Activated naive CD4-positive, alpha-beta T cell treated with anti-CD3 and anti-CD28 coated beads, Interleukin-2, amount 50 U/mL, for 16 hours (primary cell): ENCODE measurements around the gene ADAMTSL4.

Experiments
- DNase-seq: peaks from one replicate; pipeline ENCODE4 v3.0.0-alpha.2; 2020

ADAMTSL4 gene

DNA sequence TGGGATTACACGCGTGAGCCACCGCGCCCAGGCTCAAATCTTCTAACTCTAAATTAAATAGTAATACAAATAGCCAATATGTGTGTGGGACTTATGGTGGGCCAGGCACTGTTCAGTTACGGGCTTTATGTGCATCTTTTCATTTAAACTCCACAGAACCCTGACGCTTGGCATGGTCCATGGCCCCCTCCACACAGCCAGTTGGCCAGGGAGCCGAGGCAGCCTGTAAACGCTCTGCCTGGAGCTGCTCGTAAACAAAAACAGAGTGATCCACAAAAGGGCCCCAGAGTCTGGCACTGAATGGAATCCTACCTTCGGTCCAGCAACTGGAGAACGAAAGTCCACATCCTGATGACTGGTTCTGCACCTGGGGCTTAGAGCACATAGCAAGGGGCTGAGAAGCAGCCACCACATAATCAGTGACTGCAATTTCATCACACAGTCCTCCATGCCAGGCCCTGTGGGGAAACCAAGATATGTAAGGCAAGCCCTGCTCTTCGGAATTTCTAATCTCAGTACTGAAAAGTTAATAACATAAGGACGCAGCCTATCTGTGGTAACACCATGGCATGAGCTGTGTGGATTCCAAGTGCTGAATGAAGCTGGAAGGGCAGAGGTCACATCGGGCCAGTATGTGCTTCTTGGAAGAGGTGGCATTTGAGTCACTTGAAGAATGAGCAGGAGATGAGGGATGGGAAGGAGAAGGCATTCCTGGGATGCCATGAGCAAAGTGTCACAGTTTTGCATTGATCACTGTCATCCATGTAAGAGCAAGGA, 13.5 kb upstream of the ADAMTSL4 start:
- no peak for DNase-seq

DNA sequence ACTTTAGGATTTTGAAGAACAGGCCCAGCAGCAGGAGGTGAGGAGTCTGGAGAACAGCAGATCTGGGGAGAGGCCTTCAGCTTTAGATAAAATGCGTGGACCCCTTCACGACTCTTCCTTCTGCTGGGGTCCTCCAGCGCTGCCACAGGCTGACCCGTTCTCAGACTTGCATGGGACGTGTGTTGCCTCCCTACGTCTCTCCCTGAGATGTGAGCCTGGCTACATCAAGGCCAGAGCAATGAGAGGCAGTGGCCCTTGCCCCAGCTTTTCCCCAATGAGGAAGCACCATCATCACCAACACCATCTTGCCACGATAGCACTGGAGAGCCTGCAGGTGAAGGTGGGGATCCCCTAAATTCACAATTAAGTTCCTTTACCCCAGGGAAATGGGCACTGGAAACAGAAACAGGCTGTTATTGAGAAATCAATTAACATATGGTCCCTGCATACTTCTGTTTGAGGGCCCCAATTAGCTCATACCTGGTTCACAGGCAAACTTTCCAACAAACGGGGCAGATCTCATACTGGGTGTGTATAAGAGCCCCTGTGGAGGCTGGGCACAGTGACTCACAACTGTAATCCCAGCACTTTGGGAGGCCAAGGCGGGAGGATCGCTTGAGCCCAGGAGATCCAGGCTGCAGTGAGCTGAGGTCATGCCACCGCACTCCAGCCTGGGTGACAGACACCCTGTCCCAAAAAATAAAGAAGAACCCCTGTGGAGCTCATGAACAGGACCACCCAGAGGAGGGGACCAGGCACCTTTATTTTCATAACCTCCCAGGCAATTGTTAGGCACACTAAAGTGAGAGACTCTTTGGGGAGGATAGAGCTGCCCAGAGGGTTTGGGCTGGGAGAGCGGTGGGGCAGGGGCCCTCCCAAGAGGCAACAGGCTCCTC, 12.1 kb upstream of the ADAMTSL4 start:
- DNase-seq, result no peak

DNA sequence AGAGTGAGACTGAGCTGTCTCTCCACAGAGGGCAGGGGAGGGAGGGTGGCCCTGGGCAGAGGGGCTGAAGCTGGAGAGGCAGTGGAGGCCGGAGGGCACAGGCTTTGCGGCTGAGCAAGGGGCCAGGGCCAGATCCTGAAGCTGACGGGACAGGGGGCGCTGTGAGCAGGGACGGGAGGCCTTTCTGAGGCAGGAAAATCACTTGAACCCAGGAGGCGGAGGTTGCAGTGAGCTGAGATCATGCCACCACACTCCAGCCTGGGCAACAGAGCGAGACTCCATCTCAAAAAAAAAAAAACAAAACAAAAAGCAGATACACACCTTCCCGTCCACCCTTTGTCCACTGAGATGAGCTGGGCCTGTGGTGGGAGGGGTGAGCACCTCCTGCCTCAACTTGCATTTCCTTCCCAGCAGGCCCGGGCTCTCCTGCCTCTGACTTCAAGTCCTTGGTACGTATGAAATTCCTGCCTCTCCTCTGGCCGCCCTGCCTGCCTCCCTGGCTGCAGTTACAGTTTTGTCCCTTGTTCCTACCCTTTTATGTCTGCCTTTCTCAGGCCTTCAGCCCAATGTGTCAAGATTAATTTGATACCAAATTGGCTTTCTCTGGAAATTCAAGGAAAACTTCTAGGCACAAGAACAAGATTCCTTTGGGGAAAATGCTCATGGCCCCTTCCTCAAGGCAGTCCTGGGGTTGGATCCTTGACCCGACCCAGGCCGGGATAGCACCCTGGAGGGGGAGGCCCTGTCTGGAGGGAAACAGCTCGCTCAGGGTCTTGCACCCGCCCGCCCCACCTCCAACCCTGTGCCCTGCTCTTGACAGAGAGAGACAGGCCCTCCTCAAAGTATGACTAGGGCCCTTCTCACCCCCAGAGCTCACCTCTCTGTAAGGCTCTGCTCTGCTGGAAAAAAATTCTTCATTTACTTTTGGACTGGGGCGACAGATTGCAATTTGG, 11.2 kb upstream of the ADAMTSL4 start:
- no peak for DNase-seq

DNA sequence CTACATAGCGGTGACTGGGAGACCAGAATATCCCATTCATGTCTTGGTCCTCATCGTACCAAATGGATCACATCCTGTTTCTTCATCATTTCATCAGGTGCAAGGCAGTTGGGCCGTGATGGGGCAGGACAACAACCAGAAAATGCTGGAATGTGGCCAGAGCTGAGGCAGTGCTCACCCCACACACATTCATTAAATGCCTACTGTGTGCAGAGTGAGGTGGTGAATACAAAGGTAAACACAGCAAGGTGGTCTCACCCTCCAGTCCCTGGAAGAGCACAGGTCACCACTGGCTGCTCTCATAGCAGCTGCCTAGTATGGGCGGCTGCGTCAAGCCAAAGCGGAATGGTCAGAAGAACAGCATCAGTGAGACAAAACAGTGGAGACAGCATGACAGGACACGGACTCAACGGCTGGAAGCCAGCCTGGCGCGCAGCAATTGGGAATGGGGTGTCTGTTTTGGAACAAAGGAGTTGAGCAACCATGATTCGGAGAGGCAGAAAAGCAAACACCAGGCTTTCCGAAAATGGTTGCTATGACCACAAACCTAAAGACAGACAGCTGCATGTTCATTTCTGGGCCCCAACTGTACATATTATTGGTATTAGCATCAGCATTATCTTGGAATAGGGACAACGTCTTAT, 5.6 kb upstream of the ADAMTSL4 start:
- no peak for DNase-seq

DNA sequence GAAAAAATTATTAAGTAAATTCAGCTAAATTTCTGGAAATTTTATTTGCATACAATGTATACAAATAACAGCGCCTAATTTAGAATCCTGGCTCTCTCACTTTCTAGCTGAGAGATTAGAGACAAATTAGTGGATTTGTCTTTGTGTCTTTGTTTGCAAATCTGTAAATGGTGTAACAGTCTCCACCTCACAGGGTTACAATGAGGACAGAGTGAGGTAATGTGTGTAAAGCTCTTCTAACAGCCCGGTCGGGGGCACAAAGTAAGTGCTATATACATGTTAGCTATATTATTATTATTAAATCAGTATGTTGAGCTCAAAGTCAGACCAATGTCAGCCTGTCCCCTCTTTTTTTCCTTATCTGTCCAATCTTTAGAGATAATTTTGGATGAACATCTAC, 5.0 kb upstream of the ADAMTSL4 start:
- DNase-seq, result no peak

DNA sequence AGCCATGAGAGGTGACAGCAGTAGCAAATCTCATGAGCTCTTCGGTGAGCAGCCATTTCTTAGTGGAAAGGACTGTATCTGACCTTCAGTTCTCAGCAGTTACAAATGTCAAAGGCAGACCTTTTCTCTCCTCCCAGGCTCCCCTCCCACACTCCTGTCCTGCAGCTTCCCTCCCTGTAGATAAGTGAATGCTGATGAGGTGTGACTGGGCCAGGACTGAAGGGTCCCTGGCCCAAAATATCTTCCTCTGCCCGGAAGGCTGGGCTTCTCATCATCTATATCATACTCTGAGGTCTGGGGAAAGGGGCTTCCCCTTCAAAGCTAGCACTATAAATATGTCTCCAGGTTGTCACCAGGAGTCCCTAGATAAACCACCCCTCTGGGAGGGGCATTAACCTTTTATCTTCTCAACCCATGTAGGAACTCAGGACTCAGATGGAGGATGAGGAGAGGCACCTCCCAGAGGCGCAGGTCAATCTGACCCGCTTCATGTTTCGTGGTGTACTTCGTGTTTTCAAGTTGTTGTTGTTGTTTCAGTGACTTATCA, 3.6 kb upstream of the ADAMTSL4 start:
- no peak for DNase-seq

DNA sequence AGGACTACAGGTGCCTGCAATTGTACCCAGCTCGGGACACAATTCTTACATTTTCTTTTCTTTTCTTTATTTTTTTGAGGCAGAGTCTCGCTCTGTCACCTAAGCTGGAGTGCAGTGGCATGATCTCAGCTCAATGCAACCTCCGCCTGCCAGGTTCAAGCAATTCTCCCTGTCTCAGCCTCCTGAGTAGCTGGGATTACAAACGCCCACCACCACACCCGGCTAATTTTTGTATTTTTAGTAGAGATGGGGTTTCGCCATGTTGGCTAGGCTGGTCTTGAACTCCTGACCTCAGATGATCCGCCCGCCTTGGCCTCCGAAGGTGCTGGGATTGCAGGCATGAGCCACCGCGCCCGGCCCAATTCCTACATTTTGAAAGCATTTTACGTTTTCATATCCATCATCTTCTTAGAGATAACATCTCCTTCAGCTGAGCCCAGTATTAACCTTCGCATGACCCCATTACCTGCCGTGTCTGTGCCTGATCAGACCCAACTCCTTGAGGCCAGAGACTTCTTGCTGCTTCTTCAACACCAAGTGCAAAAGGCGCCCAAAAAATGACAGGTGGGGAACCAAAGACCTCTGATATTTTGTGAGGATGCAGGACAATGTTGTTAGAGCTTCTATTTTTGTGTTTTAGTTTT, 2.8 kb upstream of the ADAMTSL4 start:
- DNase-seq, result no peak

DNA sequence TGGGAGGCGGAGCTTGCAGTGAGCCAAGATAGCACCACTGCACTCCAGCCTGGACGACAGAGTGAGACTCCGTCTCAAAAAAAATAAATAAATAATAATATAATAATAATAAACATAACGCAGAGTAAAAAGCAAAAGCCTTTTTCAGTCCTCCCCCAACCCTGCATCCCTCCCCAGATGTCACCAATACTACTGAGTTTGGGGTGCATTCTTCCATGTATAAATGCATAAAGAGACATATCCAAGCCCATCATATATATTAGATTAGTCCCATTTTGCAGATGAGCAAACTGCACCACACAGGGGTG, 930 bp upstream of the ADAMTSL4 start:
- DNase-seq, result no peak

DNA sequence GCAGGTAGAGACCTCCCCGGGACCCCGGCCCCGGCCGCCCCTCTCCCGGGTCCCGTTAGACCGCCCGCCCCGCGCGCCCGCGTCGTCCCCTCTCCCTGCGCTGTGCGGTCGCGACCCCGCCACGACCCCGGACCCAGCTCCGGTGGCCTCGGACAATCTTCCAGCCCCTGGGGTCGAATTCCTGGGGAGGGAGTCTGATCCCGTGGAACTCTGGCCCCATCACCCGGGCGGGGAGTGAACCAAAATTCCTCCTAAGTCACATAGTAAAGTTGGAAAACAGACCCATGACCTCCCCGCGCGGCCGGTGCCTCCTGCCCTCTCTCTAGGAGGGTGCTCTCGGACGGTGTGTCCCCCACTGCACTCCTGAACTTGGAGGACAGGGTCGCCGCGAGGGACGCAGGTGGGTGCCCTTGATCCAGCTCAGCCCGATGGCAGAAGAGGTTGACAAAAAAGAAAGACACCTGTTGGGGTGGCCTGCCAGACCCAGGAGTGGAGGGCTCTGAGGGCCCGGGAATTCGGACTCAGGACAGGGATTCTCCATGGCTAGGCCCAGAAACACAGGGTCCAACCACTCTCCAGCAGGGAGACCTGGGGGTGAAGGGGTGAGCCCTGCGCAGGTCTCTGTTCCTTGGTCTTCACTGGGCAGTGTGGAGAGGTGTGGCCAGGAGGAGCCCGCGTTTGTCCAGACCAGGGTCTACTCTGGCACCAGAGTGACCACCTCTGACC, 451 bp downstream of the ADAMTSL4 start:
- no peak for DNase-seq

DNA sequence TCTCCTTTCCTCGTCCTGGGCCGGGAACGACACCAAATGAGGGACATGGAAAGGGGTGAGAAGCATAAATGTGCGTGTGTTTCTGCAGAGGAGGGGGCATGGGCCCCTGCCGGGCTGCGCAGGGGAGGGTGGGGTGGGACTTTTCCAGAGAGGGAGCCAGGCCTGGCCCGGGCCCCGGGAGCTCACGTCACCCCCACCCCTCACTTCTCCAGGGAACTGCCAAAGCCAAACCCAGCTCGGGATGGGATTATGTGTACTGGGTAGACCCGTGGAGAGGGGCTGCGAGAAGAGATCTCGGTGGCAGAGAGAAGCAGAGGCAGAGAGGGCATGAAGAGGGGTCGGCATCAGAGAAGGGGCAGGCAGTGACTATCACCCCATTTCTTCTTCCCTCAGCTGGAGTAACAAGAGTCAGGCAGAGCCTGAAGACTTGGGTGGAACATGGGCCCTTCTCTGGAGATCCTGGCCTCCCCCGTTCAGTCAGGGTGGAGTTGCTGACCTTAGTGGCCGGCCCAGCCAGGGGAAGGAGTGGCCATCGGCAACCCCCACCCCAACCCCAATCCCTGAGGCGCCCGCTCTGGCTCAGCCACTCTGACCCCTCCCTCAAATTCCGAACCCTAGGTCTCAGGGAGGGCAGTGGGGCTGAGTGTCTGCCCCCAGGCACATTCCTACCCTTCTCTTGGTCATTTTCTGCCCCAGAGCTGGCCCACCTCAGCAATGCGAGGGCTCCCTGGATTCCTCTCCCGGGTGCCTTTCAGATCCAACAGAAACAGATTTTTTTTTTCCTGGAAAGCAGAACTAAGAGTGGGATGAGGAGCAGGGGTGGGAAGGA, 1.2 kb downstream of the ADAMTSL4 start:
- no peak for DNase-seq

DNA sequence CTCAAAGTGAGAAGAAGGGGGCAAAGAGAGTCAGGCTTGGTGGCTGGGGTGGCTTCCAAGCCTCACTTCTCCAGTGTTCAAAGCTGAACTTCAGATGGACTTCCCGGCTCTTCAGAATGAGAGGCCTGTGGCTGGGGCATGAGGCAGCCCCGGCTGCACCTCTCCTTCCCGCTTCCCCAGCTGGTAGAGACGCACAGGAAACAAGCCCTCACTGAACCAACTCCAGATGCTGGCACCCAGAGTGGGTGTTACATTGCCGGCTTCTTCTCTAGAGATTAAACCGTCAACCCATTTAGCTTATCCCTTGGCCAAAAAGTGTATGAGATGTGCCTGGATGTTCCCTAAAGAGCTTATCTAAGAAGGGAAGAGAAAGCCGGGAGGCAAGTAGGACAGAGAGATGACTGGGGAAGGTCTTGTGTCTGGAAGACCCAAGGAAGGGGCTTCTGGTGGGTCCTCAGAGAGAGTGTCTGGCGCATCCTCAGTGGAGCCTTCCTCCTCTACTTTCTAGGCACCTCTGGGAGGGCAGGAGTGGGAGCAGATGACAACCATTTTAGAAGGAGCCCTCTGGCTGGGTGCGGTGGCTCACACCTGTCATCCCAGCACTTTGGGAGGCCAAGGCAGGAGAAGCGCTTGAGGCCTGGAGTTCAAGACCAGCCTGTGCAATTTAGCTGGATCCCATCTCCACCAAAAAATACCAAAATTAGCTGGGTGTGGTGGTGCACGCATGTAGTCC, 2.0 kb downstream of the ADAMTSL4 start:
- no peak for DNase-seq

DNA sequence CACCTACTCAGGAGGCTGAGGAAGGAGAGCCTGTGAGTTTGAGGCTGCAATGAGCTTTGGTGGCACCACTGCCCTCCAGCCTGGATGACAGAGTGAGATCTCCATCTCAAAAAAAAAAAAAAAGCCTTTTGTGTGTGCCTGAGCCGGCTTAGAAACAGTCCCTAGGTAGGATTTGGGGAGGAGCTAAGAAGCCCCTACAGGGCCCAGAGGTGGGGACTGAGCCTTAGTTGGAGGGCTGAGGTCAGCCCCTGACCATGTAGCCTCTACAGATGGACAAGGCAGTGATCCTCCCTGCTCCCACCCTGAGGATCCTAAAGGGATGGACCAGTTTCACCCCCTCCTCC, 2.5 kb downstream of the ADAMTSL4 start:
- DNase-seq, result no peak

DNA sequence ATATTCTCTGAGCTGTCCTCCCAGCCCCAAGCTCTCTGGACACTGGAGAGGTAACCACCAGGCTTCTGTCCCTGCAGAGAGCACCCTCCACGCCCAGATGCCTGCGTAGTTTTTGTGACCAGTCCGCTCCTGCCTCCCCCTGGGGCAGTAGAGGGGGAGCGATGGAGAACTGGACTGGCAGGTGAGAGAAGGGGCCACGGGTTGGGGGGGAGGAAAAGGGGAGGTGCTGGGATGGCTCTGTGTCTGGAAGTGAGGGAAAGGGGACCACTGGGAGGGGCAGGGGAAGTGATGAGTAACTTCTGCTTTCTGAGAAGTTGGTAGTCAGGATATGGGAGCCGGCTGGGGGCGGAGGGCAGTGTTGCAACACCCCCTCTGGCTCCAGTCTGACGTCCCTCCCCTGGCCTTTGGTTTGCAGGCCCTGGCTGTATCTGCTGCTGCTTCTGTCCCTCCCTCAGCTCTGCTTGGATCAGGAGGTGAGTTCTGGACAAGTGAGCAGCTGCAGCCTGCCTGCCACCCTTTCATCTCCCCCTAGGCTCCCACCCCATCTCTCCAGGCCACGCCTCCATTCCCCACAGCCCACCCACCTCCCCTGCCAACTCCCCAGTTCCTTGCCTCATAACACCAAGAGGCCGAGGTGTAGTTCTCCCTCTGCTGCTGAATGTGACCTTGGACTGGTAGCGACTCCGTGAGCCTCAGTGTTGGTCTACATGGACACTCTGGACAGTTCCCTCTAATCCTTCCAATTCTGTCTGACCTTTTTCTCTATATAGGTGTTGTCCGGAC, 3.1 kb downstream of the ADAMTSL4 start:
- DNase-seq, result no peak

DNA sequence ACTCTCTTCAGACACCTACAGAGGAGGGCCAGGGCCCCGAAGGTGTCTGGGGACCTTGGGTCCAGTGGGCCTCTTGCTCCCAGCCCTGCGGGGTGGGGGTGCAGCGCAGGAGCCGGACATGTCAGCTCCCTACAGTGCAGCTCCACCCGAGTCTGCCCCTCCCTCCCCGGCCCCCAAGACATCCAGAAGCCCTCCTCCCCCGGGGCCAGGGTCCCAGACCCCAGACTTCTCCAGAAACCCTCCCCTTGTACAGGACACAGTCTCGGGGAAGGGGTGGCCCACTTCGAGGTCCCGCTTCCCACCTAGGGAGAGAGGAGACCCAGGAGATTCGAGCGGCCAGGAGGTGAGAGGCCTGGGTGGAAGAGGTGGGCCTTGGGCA, 3.7 kb downstream of the ADAMTSL4 start:
- DNase-seq, result no peak

DNA sequence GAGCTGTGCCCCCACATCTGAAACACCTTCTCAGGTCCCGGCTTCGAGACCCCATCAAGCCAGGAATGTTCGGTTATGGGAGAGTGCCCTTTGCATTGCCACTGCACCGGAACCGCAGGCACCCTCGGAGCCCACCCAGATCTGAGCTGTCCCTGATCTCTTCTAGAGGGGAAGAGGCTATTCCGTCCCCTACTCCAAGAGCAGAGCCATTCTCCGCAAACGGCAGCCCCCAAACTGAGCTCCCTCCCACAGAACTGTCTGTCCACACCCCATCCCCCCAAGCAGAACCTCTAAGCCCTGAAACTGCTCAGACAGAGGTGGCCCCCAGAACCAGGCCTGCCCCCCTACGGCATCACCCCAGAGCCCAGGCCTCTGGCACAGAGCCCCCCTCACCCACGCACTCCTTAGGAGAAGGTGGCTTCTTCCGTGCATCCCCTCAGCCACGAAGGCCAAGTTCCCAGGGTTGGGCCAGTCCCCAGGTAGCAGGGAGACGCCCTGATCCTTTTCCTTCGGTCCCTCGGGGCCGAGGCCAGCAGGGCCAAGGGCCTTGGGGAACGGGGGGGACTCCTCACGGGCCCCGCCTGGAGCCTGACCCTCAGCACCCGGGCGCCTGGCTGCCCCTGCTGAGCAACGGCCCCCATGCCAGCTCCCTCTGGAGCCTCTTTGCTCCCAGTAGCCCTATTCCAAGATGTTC, 4.3 kb downstream of the ADAMTSL4 start:
- no peak for DNase-seq

DNA sequence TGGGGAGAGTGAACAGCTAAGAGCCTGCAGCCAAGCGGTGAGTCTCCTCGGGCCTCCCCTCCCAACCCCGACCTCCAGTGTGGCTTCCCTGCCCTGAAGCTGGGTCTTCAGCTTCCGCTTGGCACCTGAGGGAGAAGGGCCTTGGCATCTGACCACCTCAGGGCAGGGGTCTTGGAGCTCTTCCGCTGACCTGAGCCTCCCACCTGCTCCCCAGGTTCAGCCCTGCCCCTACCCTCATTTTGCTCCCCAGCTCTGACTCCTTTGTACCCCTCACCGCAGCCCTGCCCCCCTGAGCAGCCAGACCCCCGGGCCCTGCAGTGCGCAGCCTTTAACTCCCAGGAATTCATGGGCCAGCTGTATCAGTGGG, 4.9 kb downstream of the ADAMTSL4 start:
- DNase-seq, result no peak

DNA sequence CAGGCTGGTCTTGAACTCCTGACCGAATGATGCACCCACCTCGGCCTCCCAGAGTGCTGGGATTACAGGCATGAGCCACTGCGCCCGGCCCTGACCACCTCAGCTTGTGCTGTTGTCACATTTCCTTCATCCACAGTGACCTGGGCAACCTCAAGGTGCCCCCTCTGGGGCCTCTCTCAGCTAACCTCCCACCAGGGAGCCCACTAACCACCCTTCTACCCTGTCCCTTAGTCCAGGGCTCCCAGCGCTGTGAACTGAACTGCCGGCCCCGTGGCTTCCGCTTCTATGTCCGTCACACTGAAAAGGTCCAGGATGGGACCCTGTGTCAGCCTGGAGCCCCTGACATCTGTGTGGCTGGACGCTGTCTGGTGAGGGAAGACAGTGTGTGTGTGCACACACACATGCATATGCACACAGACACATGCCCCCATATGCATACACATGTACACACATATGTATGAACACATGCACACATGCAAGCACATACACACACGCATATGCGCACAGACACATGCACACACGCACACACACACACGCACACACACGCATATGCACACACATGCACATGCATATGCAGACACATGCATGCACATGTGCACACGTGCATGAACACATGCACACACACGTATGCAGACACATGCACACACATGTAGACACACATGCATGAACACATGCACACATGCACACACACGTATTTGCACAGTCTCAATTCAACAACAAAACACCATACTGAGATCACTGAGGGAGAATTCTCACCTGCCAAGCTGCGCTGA, 6.2 kb downstream of the ADAMTSL4 start:
- no peak for DNase-seq
